Breast epithelium (tissue), 4 donors: ENCODE results near the gene SCN5A. TPM values are rescaled to one million over a fixed set of nuclear protein-coding genes. Genes with fewer than 3 reads are reported as not detected.

Experiments used
- DNase-seq, 2 donors: peaks; one replicate each; pipeline ENCODE4 v3.0.0-alpha.2; 2019; ENCODE audit warnings: low spot score in 2 of 2
- H3K27ac ChIP-seq, 2 donors: fragments of 200-600 bp; sonication (generic) in 1 of 2; one replicate each; pipeline ENCODE4 v1.5.1; 2016 to 2019; ENCODE audit warnings: mild to moderate bottlenecking in 1 of 2
- H3K27me3 ChIP-seq, 2 donors: fragments of 200-600 bp; sonication (generic) in 1 of 2; one replicate each; pipeline versions ENCODE4 v1.5.1 to v1.6.0; 2017 to 2019; ENCODE audit warnings: control low read depth in 1 of 2, mild to moderate bottlenecking in 1 of 2
- H3K36me3 ChIP-seq: fragments of 200-600 bp; one replicate; pipeline ENCODE4 v1.5.1; 2019
- H3K4me1 ChIP-seq, 2 donors: fragments of 200-600 bp; sonication (generic); one replicate each; pipeline ENCODE4 v1.5.1; 2016 to 2019; ENCODE audit warnings: control low read depth in 1 of 2
- H3K4me3 ChIP-seq, 3 donors: fragments of 200-600 bp; sonication (generic); 1 replicate in 2 of 3; 2 replicates in 1 of 3; pipeline ENCODE4 v1.5.1; 2016 to 2019; ENCODE audit warnings: mild to moderate bottlenecking in 3 of 3, moderate library complexity in 2 of 3
- H3K9me3 ChIP-seq, 2 donors: fragments of 200-600 bp; sonication (generic) in 1 of 2; one replicate each; pipeline ENCODE4 v1.5.1; 2016 to 2019; ENCODE audit warnings: control low read depth in 1 of 2
- CTCF ChIP-seq, 3 donors: fragments of 450-650 bp; IDR thresholded peaks; one replicate each; pipeline ENCODE4 v1.5.1; 2016 to 2017; ENCODE audit warnings: antibody characterized with exemption in 3 of 3, mild to moderate bottlenecking in 3 of 3, moderate library complexity in 3 of 3
- POLR2A ChIP-seq: fragments of 450-650 bp; IDR thresholded peaks from one replicate; pipeline ENCODE4 v1.6.1; 2016; ENCODE audit warnings: antibody characterized with exemption, mild to moderate bottlenecking, moderate library complexity
- POLR2AphosphoS5 ChIP-seq, 3 donors: sonication (generic); formaldehyde crosslinking; IDR thresholded peaks; one replicate each; pipeline ENCODE4 v1.6.1; 2017; ENCODE audit warnings: antibody characterized with exemption in 3 of 3
- intact Hi-C: fragments of 100-400 bp; cut with DNase I; formaldehyde crosslinking; loops from one replicate; pipeline ENCODE4 v1.15.1; 2023; ENCODE audit warnings: low total_unique reads
- total RNA-seq, 3 donors: library from RNA; depleted of rRNA; stranded (reverse); fragments of >200 nt; gene quantifications; one replicate each; pipeline ENCODE4 v1.1.0, GENCODE V29; 2016

The SCN5A gene
- total RNA-seq, 3 donors from 2014 or later, result under 0.01 to 0.33 (median 0.29) TPM

- H3K4me3 ChIP-seq, result no peak overlapping the region
- DNase-seq, result no peak
- TF ChIP-seq POLR2AphosphoS5 (IDR thresholded peaks at IDR 0.05) (no peak), CTCF (IDR thresholded peaks at IDR 0.05) (no peak), POLR2A (no peak)
- H3K36me3 ChIP-seq, result no peaks in the 10 kb centered on the region
- H3K4me1 ChIP-seq, result no peaks in the 10 kb centered on the region
- no peaks in the 10 kb centered on the region for H3K27me3 ChIP-seq
- intact Hi-C loops, result no loop called here
- no peak overlapping the region for H3K27ac ChIP-seq
- H3K9me3 ChIP-seq, result peaks cover 4 to 10% of the 10 kb centered on the region in 2 donors
These were observed 94.2 kb downstream of the SCN5A start for GRCh38 chr3:38555149-38555840.

GRCh38 chr3:38554127-38554827, 95.2 kb downstream of the SCN5A start:
- H3K4me3 ChIP-seq, result no peak overlapping the region
- no peak overlapping the region for H3K27ac ChIP-seq
- no peaks in the 10 kb centered on the region for H3K27me3 ChIP-seq
- H3K36me3 ChIP-seq, result no peaks in the 10 kb centered on the region
- no peaks in the 10 kb centered on the region for H3K4me1 ChIP-seq
- peaks cover 0 to 10% of the 10 kb centered on the region in 2 donors for H3K9me3 ChIP-seq
- TF ChIP-seq POLR2A, result no peak
- no peak for TF ChIP-seq CTCF (IDR thresholded peaks at IDR 0.05)
- TF ChIP-seq POLR2AphosphoS5 (IDR thresholded peaks at IDR 0.05), result no peak
- no peak for DNase-seq
- intact Hi-C loops, result no loop called here

- Histone ChIP-seq H3K27me3 (no peaks in the 10 kb centered on the region), H3K9me3 (peaks cover 0 to 10% of the 10 kb centered on the region in 2 donors)
These were observed 96.4 kb downstream of the SCN5A start for GRCh38 chr3:38553071-38553470.

GRCh38 chr3:38552364-38552763, 97.1 kb downstream of the SCN5A start:
- Histone ChIP-seq H3K27ac (no peak overlapping the region), H3K9me3 (peaks cover 0 to 10% of the 10 kb centered on the region in 2 donors), H3K4me3 (no peak overlapping the region), H3K4me1 (no peaks in the 10 kb centered on the region), H3K27me3 (no peaks in the 10 kb centered on the region), H3K36me3 (no peaks in the 10 kb centered on the region)
- no peak for TF ChIP-seq POLR2AphosphoS5 (IDR thresholded peaks at IDR 0.05)
- TF ChIP-seq CTCF (IDR thresholded peaks at IDR 0.05), result no peak
- no peak for TF ChIP-seq POLR2A
- DNase-seq, result no peak
- intact Hi-C loops, result no loop called here

More at GRCh38 chr3:38553071-38553470, 96.4 kb downstream of the SCN5A start:
- DNase-seq, result no peak
- intact Hi-C loops, result no loop called here
- Histone ChIP-seq H3K36me3 (no peaks in the 10 kb centered on the region), H3K27ac (no peak overlapping the region), H3K4me1 (no peaks in the 10 kb centered on the region), H3K4me3 (no peak overlapping the region)
- no peak for TF ChIP-seq CTCF (IDR thresholded peaks at IDR 0.05)
- TF ChIP-seq POLR2A, result no peak
- TF ChIP-seq POLR2AphosphoS5 (IDR thresholded peaks at IDR 0.05), result no peak
